ENCODE measurements around the gene PSMD9. TPM values are rescaled to one million over a fixed set of nuclear protein-coding genes. Genes with fewer than 3 reads are reported as not detected.

PSMD9 gene
- total RNA-seq, 1 experiment from 2014 or later: 55.5 TPM

DNA sequence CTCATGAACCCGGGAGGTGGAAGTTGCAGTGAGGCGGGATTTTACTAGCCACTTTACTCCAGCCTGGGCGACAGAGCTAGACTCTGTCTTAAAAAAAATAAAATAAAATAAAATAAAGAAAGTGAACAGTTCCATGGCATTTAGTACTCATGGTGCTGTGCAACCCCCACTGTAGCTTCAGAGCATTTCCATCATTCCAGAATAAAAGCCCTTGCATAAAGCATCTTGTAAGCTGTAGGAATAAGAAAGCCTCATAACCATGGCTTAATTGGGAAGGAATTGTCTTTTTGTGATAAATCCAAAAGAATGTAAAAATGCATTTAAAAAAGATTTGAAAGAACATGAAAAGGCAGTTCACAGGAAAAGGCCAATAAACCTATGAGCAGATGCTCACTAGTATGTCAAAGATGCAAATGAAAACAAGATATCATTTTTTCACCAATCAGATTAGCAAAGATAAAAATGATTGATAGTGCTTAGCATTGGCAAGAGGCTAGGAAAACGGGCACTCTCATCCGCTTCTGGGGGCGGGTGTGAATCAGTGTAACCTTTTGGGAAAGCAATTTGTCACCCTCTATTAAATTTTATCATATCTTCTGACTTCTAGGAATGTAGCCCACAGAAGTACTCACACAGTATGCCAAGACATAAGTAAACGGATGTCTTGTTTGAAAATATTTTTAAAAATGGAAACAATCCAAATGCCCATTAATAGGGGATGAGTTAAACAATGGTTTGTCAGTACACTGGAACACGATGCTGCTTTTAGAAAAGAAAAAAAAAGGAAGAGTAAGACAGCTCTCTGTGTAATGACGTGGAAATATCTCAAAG lies 76.4 kb downstream of the PSMD9 start:
- H3K36me3 ChIP-seq (ENCODE audit: control insufficient read depth in 1 of 2, insufficient read depth in 2 of 2, low read length in 2 of 2): no peaks in the 10 kb centered on the region
- H3K4me3 ChIP-seq (replicated peaks in 1 of 2; ENCODE audit: low read depth in 1 of 2, low read length in 2 of 2): no peak overlapping the region
- no peaks in the 10 kb centered on the region for H3K27me3 ChIP-seq (ENCODE audit: insufficient read depth, low read length)
- no peak overlapping the region for H3K27ac ChIP-seq (ENCODE audit: low read depth, low read length)
- intact Hi-C loops (cut with micrococcal nuclease): no loop called here
- TF ChIP-seq ZFX (IDR thresholded peaks at IDR 0.05) (no peak), POLR2A (IDR thresholded peaks at IDR 0.05; ENCODE audit: borderline replicate concordance, extremely low read depth, insufficient read depth, insufficient read length) (no peak), POLR2AphosphoS5 (IDR thresholded peaks at IDR 0.05; ENCODE audit: low read depth, low read length) (no peak), RAD21 (IDR thresholded peaks at IDR 0.05; ENCODE audit: low read depth) (no peak), YY1 (IDR thresholded peaks at IDR 0.05; ENCODE audit: extremely low read depth, insufficient replicate concordance, low read depth, low read length) (no peak), CBX3 (IDR thresholded peaks at IDR 0.05; ENCODE audit: low read depth) (no peak), JUND (IDR thresholded peaks at IDR 0.05) (no peak), ZNF274 (IDR thresholded peaks at IDR 0.05; ENCODE audit: low read depth, low read length) (no peak), CEBPB (IDR thresholded peaks at IDR 0.05; ENCODE audit: low read depth) (no peak), EGR1 (IDR thresholded peaks at IDR 0.05; ENCODE audit: low read depth) (no peak), TCF7L2 (IDR thresholded peaks at IDR 0.05; ENCODE audit: borderline replicate concordance, extremely low read depth, insufficient read depth, insufficient read length) (no peak)
- TF ChIP-seq, protein P1, sequence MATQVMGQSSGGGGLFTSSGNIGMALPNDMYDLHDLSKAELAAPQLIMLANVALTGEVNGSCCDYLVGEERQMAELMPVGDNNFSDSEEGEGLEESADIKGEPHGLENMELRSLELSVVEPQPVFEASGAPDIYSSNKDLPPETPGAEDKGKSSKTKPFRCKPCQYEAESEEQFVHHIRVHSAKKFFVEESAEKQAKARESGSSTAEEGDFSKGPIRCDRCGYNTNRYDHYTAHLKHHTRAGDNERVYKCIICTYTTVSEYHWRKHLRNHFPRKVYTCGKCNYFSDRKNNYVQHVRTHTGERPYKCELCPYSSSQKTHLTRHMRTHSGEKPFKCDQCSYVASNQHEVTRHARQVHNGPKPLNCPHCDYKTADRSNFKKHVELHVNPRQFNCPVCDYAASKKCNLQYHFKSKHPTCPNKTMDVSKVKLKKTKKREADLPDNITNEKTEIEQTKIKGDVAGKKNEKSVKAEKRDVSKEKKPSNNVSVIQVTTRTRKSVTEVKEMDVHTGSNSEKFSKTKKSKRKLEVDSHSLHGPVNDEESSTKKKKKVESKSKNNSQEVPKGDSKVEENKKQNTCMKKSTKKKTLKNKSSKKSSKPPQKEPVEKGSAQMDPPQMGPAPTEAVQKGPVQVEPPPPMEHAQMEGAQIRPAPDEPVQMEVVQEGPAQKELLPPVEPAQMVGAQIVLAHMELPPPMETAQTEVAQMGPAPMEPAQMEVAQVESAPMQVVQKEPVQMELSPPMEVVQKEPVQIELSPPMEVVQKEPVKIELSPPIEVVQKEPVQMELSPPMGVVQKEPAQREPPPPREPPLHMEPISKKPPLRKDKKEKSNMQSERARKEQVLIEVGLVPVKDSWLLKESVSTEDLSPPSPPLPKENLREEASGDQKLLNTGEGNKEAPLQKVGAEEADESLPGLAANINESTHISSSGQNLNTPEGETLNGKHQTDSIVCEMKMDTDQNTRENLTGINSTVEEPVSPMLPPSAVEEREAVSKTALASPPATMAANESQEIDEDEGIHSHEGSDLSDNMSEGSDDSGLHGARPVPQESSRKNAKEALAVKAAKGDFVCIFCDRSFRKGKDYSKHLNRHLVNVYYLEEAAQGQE (IDR thresholded peaks at IDR 0.05; ENCODE audit: low read depth): no peak
- H3K4me2 ChIP-seq (ENCODE audit: low read length): no peak overlapping the region
- no TSS peak for BruUV-seq (replicated peaks)
- H3K9me2 ChIP-seq (ENCODE audit: insufficient read depth): no peaks in the 10 kb centered on the region
- H3K4me1 ChIP-seq (ENCODE audit: control insufficient read depth in 1 of 2, insufficient read depth in 2 of 2, low read length in 2 of 2): peaks cover 0 to 6% of the 10 kb centered on the region in 2 experiments; a peak in 1 of 4 replicates
- DNase-seq (ENCODE audit: low read depth, low spot score) (no peak), ATAC-seq (no peak)
- no peaks in the 10 kb centered on the region for H4K20me1 ChIP-seq (ENCODE audit: insufficient read depth)
- ChIA-PET POLR2A (no interaction called here), CTCF (no interaction called here), RAD21 (ENCODE audit: low non-redundant PET in 1 of 2, low total read pairs in 2 of 2, uncharacterized antibody in 2 of 2, unreplicated experiment in 2 of 2) (no interaction called here)
- no peak overlapping the region for H2AFZ ChIP-seq (ENCODE audit: low read depth, low read length, poor library complexity, severe bottlenecking)
- H3K79me2 ChIP-seq (ENCODE audit: insufficient read depth, low read length): no peaks in the 10 kb centered on the region
- no peak overlapping the region for H3K9ac ChIP-seq (ENCODE audit: low read length)
- no peaks in the 10 kb centered on the region for H3K9me3 ChIP-seq (ENCODE audit: control insufficient read depth in 1 of 2, insufficient read depth in 1 of 2, low read depth in 1 of 2, low read length in 2 of 2)

Measured in HCT116 (cell line).